NCI-H1930 (cell line): ENCODE results near the gene KCTD2.
"Not testable (repeated sequence)": the region's sequence is repeated elsewhere in the genome, so short reads cannot be mapped to it uniquely, and the experiment has no call there.

Source experiments
- DNase-seq, 2 experiments: peaks; one replicate each; lab custom pipeline; 2025; lab: John Stamatoyannopoulos, UW

The KCTD2 gene

GRCh38 chr17:75051941-75052340 is 4.9 kb downstream of the KCTD2 start:
- no peak for DNase-seq

- DNase-seq, result no peak
Observed at GRCh38 chr17:75059369-75060345, 12.6 kb downstream of the KCTD2 start.

- no peak for DNase-seq
Observed at GRCh38 chr17:75060434-75061054, 13.5 kb downstream of the KCTD2 start.

GRCh38 chr17:75061055-75061438 is 14.0 kb downstream of the KCTD2 start:
- no peak for DNase-seq

- DNase-seq, result no peak
Observed at GRCh38 chr17:75061618-75062017, 14.6 kb downstream of the KCTD2 start.

GRCh38 chr17:75063201-75063600 is 16.2 kb downstream of the KCTD2 start:
- DNase-seq, result no peak

- DNase-seq, result no peak
Observed at GRCh38 chr17:75063626-75064025, 16.6 kb downstream of the KCTD2 start.

- DNase-seq, result no peak
Observed at GRCh38 chr17:75064040-75064439, 17.0 kb downstream of the KCTD2 start.

- DNase-seq, result no peak
Observed at GRCh38 chr17:75064460-75064859, 17.4 kb downstream of the KCTD2 start.

- DNase-seq, result no peak
Observed at GRCh38 chr17:75064867-75065561, 18.0 kb downstream of the KCTD2 start.

GRCh38 chr17:75065562-75066151 is 18.6 kb downstream of the KCTD2 start:
- no peak for DNase-seq

- DNase-seq, result no peak
Observed at GRCh38 chr17:75067856-75068255, 20.8 kb downstream of the KCTD2 start.

GRCh38 chr17:75068750-75069149 is 21.7 kb downstream of the KCTD2 start:
- DNase-seq, result no peak

- DNase-seq, result no peak
Observed at GRCh38 chr17:75069783-75070182, 22.8 kb downstream of the KCTD2 start.

GRCh38 chr17:75071478-75072271 is 24.6 kb downstream of the KCTD2 start:
- not testable (repeated sequence) for DNase-seq

- not testable (repeated sequence) for DNase-seq
Observed at GRCh38 chr17:75072909-75073308, 25.9 kb downstream of the KCTD2 start.

- no peak for DNase-seq
Observed at GRCh38 chr17:75073618-75074047, 26.6 kb downstream of the KCTD2 start.

- DNase-seq, result no peak
Observed at GRCh38 chr17:75074532-75074931, 27.5 kb downstream of the KCTD2 start.

GRCh38 chr17:75075597-75076336 is 28.7 kb downstream of the KCTD2 start:
- DNase-seq, result no peak

GRCh38 chr17:75077072-75077495 is 30.1 kb downstream of the KCTD2 start:
- no peak for DNase-seq
